IMR-90 (cell line): Measurements from ENCODE around the gene PROZ.

Source experiments
- MAFK ChIP-seq: IDR thresholded peaks from 2 replicates; pipeline ENCODE4 v1.6.1; 2012; ENCODE audit warnings: low read depth, low read length, improper control_type of control experiment
- POLR2A ChIP-seq: IDR thresholded peaks from 2 replicates; pipeline ENCODE4 v1.6.1; 2012; ENCODE audit warnings: mild to moderate bottlenecking, low read depth, low read length
- TF ChIP-seq, protein P1 (sequence below): conservative IDR thresholded peaks from 2 replicates; pipeline ENCODE4 v1.5.1; 2012; ENCODE audit warnings: mild to moderate bottlenecking, low read depth, low read length, improper control_type of control experiment

DNA sequence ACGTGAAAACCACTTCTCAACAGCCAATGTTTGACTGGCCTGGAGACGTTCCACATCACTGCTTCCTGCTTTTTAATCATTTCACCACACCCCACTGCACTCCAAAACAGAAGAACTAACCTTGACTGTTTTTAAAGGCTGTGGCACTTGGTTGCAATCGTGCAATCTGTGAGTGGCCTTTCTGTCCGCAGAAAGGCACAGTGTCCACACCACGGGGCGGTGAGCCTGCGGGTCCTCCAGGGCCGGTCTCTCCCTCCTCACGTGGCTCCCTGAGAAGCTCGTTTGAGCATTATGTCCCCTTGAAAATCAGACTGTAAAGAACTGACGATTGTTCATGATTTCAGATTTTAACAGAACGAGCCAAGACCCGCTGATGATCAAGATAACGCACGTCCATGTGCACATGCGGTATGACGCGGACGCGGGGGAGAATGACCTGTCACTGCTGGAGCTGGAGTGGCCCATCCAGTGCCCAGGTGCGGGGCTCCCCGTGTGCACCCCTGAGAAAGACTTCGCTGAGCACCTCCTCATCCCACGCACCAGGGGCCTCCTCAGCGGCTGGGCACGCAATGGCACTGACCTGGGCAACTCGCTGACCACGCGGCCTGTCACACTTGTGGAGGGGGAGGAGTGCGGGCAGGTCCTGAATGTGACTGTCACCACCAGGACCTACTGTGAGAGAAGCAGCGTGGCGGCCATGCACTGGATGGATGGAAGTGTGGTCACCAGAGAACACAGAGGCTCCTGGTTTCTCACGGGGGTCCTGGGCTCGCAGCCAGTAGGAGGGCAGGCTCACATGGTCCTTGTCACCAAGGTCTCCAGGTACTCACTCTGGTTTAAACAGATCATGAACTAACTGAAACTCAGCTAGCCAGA, 13.0 kb downstream of the PROZ start:
- TF ChIP-seq MAFK (no peak), POLR2A (no peak)
- TF ChIP-seq, protein P1, sequence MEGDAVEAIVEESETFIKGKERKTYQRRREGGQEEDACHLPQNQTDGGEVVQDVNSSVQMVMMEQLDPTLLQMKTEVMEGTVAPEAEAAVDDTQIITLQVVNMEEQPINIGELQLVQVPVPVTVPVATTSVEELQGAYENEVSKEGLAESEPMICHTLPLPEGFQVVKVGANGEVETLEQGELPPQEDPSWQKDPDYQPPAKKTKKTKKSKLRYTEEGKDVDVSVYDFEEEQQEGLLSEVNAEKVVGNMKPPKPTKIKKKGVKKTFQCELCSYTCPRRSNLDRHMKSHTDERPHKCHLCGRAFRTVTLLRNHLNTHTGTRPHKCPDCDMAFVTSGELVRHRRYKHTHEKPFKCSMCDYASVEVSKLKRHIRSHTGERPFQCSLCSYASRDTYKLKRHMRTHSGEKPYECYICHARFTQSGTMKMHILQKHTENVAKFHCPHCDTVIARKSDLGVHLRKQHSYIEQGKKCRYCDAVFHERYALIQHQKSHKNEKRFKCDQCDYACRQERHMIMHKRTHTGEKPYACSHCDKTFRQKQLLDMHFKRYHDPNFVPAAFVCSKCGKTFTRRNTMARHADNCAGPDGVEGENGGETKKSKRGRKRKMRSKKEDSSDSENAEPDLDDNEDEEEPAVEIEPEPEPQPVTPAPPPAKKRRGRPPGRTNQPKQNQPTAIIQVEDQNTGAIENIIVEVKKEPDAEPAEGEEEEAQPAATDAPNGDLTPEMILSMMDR: no peak
